GM19438 (cell line): ENCODE data around the gene PCDHB8.
"Not testable (repeated sequence)": the region's sequence is repeated elsewhere in the genome, so short reads cannot be mapped to it uniquely, and the experiment has no call there.

Source experiments
- ATAC-seq: cut with Tn5 transposase; IDR thresholded peaks from one replicate; pipeline ENCODE4 v1.9.1; 2021; ENCODE audit warnings: low read depth; ENCODE audit not compliant: unreplicated experiment

PCDHB8 gene

DNA sequence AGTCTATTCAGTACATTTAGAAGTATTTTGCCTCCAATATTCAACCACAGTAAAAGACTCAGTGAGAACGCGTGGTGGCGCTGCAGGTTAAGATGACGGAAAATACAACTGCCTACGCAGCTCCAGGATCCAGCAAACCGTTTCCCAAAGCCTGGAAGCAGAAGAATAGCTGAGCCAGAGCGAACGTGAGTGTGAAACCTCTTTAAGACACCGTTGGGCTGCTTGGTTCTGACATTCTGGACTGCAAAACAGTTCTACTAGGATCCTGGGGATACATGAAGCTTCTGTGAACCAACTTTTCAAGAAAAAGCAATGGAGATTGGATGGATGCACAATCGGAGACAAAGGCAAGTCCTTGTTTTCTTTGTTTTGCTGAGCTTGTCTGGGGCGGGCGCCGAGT is 4.7 kb downstream of the PCDHB8 start, which contains the start of gene PCDHB16:
TSS of gene PCDHB16 (plus strand) at position 140 of the 400 bp plus-strand sequence. CDS start at position 313, 173 bp downstream.
- ATAC-seq, result no peak

DNA sequence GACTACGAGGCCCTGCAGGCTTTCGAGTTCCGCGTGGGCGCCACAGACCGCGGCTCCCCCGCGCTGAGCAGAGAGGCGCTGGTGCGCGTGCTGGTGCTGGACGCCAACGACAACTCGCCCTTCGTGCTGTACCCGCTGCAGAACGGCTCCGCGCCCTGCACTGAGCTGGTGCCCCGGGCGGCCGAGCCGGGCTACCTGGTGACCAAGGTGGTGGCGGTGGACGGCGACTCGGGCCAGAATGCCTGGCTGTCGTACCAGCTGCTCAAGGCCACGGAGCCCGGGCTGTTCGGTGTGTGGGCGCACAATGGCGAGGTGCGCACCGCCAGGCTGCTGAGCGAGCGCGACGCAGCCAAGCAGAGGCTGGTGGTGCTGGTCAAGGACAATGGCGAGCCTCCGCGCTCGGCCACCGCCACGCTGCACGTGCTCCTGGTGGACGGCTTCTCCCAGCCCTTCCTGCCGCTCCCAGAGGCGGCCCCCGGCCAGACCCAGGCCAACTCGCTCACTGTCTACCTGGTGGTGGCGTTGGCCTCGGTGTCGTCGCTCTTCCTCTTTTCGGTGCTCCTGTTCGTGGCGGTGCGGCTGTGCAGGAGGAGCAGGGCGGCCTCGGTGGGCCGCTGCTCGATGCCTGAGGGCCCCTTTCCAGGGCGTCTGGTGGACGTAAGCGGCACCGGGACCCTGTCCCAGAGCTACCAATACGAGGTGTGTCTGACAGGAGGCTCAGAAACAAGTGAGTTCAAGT is 6.7 kb downstream of the PCDHB8 start:
- not testable (repeated sequence) for ATAC-seq

DNA sequence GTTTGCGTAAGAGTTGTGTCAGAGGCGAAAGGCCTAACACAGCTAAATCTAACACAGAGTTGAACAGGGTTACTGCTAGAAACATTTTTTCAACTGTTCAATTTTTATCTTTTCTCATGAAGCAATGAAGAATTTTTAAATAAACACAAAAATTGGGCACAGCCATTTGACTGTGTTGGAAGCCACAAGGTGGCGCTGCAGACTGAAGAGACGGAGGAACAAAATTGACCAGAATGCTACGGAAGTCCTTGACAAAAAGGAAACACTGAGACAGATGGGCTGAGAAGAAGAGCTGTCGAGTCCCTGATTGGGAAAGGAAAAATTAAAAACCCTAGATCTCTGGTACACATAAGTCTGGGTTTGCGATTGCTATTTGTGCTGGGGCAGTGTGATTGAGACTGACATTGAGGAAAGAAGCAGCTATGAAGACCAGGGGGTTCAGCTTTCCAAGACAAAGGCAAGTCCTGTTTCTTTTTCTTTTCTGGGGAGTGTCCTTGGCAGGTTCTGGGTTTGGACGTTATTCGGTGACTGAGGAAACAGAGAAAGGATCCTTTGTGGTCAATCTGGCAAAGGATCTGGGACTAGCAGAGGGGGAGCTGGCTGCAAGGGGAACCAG is 9.4 kb downstream of the PCDHB8 start, which contains the start of gene PCDHB9:
TSS of gene PCDHB9 (plus strand) at position 265 of the 616 bp plus-strand sequence. CDS start at position 423, 158 bp downstream.
- ATAC-seq, result no peak

DNA sequence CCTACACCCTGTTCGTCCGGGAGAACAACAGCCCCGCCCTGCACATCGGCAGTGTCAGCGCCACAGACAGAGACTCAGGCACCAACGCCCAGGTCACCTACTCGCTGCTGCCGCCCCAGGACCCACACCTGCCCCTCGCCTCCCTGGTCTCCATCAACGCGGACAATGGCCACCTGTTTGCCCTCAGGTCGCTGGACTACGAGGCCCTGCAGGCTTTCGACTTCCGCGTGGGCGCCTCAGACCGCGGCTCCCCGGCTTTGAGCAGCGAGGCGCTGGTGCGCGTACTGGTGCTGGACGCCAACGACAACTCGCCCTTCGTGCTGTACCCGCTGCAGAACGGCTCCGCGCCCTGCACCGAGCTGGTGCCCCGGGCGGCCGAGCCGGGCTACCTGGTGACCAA is 11.1 kb downstream of the PCDHB8 start:
- not testable (repeated sequence) for ATAC-seq

DNA sequence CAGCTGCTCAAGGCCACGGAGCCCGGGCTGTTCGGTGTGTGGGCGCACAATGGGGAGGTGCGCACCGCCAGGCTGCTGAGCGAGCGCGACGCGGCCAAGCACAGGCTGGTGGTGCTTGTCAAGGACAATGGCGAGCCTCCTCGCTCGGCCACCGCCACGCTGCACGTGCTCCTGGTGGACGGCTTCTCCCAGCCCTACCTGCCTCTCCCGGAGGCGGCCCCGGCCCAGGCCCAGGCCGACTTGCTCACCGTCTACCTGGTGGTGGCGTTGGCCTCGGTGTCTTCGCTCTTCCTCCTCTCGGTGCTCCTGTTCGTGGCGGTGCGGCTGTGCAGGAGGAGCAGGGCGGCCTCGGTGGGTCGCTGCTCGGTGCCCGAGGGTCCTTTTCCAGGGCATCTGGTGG is 11.5 kb downstream of the PCDHB8 start:
- ATAC-seq, result not testable (repeated sequence)

DNA sequence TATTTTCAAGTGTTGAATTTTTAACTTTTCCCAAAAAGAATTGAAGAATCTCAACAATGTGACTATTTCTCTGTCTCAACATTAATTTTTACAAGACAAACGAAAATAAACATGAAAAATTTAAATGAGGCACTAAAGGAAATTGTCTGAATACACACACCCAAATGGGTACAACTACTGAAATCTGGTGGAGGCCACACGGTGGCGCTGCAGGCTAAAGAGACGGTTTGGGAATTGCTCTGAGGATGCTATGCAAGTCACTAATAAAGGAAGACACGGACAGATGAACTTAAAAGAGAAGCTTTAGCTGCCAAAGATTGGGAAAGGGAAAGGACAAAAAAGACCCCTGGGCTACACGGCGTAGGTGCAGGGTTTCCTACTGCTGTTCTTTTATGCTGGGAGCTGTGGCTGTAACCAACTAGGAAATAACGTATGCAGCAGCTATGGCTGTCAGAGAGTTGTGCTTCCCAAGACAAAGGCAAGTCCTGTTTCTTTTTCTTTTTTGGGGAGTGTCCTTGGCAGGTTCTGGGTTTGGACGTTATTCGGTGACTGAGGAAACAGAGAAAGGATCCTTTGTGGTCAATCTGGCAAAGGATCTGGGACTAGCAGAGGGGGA is 14.6 kb downstream of the PCDHB8 start, which contains the start of gene PCDHB10:
TSS of gene PCDHB10 (plus strand) at position 244 of the 616 bp plus-strand sequence. CDS start at position 444, 200 bp downstream.
- no peak for ATAC-seq

DNA sequence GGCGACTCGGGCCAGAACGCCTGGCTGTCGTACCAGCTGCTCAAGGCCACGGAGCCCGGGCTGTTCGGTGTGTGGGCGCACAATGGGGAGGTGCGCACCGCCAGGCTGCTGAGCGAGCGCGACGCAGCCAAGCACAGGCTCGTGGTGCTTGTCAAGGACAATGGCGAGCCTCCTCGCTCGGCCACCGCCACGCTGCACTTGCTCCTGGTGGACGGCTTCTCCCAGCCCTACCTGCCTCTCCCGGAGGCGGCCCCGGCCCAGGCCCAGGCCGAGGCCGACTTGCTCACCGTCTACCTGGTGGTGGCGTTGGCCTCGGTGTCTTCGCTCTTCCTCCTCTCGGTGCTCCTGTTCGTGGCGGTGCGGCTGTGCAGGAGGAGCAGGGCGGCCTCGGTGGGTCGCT is 16.7 kb downstream of the PCDHB8 start:
- not testable (repeated sequence) for ATAC-seq

DNA sequence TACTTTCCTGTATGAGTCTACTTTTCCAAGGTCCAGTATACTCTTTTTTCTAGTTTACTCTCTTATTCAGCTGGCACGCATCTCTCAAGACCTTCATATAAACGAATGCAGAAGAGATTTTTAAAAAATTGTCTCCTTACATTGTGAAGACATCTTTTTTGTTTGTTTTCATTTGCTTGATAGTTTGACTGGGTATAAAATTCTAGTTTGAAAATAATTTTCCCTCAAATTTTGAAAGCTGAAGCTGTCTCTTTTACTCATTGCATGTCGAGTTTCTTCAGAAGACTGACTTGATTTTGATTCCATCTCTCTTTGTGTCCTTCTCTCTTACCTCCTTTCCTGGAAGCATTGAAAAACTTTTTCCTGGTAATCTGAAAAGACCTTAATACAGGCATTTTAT is 18.8 kb downstream of the PCDHB8 start:
- no peak for ATAC-seq

DNA sequence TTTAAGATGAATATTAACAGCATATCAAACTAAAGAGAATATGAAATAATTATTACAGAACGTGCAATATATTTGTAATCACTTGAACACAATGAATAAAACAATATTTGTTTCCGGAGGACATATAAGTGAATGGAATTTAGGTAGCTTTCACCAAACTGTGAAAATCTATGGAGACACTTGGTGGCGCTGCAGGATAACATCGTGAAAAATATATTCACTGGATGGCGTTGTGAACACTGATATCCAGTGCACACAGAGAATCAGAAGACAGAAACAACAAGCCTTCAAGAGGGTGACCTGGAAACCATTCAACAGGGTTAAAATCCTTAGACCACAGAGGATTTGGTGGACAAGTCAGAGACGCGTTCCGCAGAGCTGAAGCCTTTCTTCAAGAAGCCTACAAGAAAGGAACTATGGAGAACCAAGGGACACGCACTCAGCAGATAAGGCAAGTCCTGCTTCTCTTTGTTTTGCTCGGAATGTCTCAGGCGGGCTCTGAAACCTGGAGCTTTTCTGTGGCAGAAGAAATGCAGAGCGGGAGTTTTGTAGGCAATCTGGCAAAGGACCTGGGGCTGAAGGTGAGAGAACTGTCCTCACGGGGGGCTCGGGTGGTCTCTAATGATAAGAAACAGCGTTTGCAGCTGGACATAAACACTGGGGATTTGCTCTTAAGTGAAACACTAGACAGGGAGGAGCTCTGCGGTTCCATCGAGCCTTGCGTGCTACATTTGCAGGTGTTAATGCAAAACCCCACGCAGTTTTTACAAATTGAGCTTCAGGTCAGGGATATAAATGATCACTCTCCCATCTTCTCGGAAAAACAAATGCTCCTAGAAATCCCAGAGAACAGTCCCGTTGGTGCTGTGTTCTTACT is 22.0 kb downstream of the PCDHB8 start, which contains the start of gene PCDHB11:
TSS of gene PCDHB11 (plus strand) at position 269 of the 877 bp plus-strand sequence. CDS start at position 417, 148 bp downstream.
- no peak for ATAC-seq

DNA sequence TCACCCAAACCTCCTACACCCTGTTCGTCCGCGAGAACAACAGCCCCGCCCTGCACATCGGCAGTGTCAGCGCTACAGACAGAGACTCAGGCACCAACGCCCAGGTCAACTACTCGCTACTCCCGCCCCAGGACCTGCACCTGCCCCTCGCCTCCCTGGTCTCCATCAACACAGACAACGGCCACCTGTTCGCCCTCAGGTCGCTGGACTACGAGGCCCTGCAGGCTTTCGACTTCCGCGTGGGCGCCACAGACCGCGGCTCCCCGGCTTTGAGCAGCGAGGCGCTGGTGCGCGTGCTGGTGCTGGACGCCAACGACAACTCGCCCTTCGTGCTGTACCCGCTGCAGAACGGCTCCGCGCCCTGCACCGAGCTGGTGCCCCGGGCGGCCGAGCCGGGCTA is 23.5 kb downstream of the PCDHB8 start:
- ATAC-seq, result not testable (repeated sequence)

DNA sequence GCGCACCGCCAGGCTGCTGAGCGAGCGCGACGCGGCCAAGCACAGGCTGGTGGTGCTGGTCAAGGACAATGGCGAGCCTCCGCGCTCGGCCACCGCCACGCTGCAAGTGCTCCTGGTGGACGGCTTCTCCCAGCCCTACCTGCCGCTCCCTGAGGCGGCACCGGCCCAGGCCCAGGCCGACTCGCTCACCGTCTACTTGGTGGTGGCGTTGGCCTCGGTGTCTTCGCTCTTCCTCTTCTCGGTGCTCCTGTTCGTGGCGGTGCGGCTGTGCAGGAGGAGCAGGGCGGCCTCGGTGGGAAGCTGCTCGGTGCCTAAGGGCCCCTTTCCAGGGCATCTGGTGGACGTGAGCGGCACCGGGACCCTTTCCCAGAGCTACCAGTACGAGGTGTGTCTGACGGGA is 24.1 kb downstream of the PCDHB8 start:
- ATAC-seq, result not testable (repeated sequence)

DNA sequence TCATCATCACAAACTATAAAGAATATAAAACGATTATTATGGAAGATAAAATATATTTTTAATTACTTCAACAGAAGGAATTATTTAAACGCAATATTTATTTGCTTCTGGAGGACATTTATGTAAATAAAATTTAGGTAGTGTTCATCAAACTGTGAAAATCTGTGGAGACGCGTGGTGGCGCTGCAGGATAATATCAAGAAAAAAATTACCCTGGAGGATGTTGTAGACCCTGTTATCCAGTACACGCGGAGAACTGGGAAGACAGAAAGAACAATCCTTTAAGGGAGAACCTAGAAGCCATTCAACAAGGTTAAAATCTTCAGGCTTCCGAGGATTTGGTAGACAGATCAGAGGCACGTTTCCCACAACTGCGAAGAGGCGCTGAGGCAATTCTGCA is 30.9 kb downstream of the PCDHB8 start, which contains the start of gene PCDHB12:
TSS of gene PCDHB12 (plus strand) at position 242 of the 400 bp plus-strand sequence. CDS start 189 bp downstream, outside the sequence.
- no peak for ATAC-seq

DNA sequence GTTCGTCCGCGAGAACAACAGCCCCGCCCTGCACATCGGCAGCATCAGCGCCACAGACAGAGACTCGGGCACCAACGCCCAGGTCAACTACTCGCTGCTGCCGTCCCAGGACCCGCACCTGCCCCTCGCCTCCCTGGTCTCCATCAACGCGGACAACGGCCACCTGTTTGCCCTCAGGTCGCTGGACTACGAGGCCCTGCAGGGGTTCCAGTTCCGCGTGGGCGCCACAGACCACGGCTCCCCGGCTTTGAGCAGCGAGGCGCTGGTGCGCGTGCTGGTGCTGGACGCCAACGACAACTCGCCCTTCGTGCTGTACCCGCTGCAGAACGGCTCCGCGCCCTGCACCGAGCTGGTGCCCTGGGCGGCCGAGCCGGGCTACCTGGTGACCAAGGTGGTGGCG is 32.7 kb downstream of the PCDHB8 start:
- not testable (repeated sequence) for ATAC-seq

DNA sequence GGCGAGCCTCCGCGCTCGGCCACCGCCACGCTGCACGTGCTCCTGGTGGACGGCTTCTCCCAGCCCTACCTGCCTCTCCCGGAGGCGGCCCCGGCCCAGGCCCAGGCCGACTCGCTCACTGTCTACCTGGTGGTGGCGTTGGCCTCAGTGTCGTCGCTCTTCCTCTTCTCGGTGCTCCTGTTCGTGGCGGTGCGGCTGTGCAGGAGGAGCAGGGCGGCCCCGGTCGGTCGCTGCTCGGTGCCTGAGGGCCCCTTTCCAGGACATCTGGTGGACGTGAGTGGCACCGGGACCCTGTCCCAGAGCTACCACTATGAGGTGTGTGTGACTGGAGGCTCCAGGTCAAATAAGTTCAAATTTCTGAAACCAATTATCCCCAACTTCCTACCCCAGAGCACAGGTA is 33.3 kb downstream of the PCDHB8 start:
- ATAC-seq, result not testable (repeated sequence)

DNA sequence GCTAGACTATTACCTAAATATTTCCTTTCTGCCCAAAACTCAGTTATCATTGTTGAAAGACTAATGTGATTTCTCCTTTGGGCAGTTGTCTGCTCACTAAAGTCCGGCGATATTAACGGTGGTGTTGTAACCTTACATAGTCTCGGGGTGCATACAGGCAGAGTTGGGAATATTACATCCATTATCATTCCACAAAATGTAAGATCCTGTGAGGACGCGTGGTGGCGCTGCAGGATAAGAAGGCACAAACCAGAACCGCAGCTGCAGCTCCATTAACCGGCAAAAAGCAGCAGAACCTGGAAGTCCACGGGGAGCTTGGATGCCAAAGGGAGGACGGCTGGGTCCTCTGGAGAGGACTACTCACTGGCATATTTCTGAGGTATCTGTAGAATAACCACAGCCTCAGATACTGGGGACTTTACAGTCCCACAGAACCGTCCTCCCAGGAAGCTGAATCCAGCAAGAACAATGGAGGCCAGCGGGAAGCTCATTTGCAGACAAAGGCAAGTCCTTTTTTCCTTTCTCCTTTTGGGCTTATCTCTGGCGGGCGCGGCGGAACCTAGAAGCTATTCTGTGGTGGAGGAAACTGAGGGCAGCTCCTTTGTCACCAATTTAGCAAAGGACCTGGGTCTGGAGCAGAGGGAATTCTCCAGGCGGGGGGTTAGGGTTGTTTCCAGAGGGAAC is 36.2 kb downstream of the PCDHB8 start, which contains the start of gene PCDHB13:
TSS of gene PCDHB13 (plus strand) at position 264 of the 684 bp plus-strand sequence. CDS start at position 469, 205 bp downstream.
- not testable (repeated sequence) for ATAC-seq

DNA sequence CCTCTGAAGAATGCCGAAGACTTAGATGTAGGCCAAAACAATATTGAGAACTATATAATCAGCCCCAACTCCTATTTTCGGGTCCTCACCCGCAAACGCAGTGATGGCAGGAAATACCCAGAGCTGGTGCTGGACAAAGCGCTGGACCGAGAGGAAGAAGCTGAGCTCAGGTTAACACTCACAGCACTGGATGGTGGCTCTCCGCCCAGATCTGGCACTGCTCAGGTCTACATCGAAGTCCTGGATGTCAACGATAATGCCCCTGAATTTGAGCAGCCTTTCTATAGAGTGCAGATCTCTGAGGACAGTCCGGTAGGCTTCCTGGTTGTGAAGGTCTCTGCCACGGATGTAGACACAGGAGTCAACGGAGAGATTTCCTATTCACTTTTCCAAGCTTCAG is 37.0 kb downstream of the PCDHB8 start:
- ATAC-seq, result not testable (repeated sequence)

DNA sequence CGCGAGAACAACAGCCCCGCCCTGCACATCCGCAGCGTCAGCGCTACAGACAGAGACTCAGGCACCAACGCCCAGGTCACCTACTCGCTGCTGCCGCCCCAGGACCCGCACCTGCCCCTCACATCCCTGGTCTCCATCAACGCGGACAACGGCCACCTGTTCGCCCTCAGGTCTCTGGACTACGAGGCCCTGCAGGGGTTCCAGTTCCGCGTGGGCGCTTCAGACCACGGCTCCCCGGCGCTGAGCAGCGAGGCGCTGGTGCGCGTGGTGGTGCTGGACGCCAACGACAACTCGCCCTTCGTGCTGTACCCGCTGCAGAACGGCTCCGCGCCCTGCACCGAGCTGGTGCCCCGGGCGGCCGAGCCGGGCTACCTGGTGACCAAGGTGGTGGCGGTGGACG is 37.9 kb downstream of the PCDHB8 start:
- not testable (repeated sequence) for ATAC-seq

DNA sequence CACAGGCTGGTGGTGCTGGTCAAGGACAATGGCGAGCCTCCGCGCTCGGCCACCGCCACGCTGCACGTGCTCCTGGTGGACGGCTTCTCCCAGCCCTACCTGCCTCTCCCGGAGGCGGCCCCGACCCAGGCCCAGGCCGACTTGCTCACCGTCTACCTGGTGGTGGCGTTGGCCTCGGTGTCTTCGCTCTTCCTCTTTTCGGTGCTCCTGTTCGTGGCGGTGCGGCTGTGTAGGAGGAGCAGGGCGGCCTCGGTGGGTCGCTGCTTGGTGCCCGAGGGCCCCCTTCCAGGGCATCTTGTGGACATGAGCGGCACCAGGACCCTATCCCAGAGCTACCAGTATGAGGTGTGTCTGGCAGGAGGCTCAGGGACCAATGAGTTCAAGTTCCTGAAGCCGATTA is 38.4 kb downstream of the PCDHB8 start:
- not testable (repeated sequence) for ATAC-seq

DNA sequence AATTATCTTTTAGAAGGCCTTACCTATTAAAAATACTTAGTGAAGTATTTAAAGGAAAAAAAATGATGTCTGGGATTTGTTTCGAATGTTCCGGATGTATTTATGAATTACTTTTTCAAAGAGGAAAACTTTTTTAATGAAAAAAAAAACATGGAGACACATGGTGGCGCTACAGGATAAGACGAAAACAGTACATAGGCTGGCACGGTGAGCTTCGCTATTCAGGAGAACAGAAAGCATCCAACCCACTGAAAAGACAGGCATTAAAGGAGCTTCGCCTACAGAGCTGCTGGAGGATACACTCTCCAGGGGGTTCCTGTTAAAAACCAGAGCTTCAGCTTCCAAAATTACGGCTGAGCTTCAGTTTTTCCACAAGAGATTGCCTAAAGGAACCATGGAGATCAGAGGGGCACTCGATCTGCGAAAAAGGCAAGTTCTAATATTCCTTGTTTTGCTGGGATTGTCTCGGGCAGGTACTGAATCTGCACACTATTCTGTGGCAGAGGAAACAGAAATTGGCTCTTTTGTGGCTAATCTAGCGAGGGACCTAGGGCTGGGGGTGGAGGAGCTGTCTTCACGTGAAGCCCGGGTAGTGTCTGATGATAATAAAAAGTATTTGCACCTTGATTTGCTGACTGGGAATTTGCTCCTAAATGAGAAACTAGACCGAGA is 45.7 kb downstream of the PCDHB8 start, which contains the start of gene PCDHB14:
TSS of gene PCDHB14 (plus strand) at position 232 of the 672 bp plus-strand sequence. CDS start at position 395, 163 bp downstream.
- no peak for ATAC-seq
